WERI-Rb-1 (cell line): ENCODE results near the gene BMP10.

Experiments
- DNase-seq: peaks from one replicate; pipeline ENCODE4 v3.0.0-alpha.2; 2020
- H3K27ac ChIP-seq: fragments of 250-450 bp; sonication (Bioruptor Pico); 2 replicates; pipeline ENCODE4 v1.5.1; 2020; ENCODE audit warnings: mild to moderate bottlenecking, moderate library complexity
- H3K27me3 ChIP-seq: fragments of 250-450 bp; sonication (Bioruptor Pico); 2 replicates; pipeline ENCODE4 v1.5.1; 2021; ENCODE audit warnings: mild to moderate bottlenecking, low read depth, moderate library complexity; ENCODE audit not compliant: insufficient read depth, severe bottlenecking
- H3K36me3 ChIP-seq: fragments of 250-450 bp; sonication (Bioruptor Pico); 2 replicates; pipeline ENCODE4 v1.5.1; 2020; ENCODE audit warnings: mild to moderate bottlenecking, moderate library complexity
- H3K4me3 ChIP-seq: 2 replicates; pipeline ENCODE4 v1.5.1; 2011; ENCODE audit warnings: low read depth, mild to moderate bottlenecking, control low read depth, low read length
- H3K9me3 ChIP-seq: fragments of 250-450 bp; sonication (Bioruptor Pico); 2 replicates; pipeline ENCODE4 v1.5.1; 2021; ENCODE audit warnings: mild to moderate bottlenecking, moderate library complexity; ENCODE audit not compliant: severe bottlenecking
- CTCF ChIP-seq: IDR thresholded peaks from 2 replicates; pipeline ENCODE4 v1.5.1; 2011; ENCODE audit warnings: low read depth, mild to moderate bottlenecking, control low read depth, inconsistent platforms, low read length

Gene BMP10

GRCh38 chr2:68855550-68855949 is 15.6 kb downstream of the BMP10 start:
- no peaks in the 10 kb centered on the region for H3K9me3 ChIP-seq
- peaks cover 60% of the 10 kb centered on the region for H3K27me3 ChIP-seq
- no peaks in the 10 kb centered on the region for H3K36me3 ChIP-seq
- DNase-seq: no peak
- no peak overlapping the region for H3K4me3 ChIP-seq
- H3K27ac ChIP-seq: no peak overlapping the region
- TF ChIP-seq CTCF: no peak

GRCh38 chr2:68854476-68854875 is 16.7 kb downstream of the BMP10 start:
- no peaks in the 10 kb centered on the region for H3K9me3 ChIP-seq
- no peak overlapping the region for H3K4me3 ChIP-seq
- TF ChIP-seq CTCF: no peak
- no peak overlapping the region for H3K27ac ChIP-seq
- H3K36me3 ChIP-seq: no peaks in the 10 kb centered on the region
- peaks cover 65% of the 10 kb centered on the region for H3K27me3 ChIP-seq
- DNase-seq: no peak

GRCh38 chr2:68853915-68854314 is 17.3 kb downstream of the BMP10 start:
- no peak overlapping the region for H3K27ac ChIP-seq
- no peak overlapping the region for H3K4me3 ChIP-seq
- peaks cover 70% of the 10 kb centered on the region for H3K27me3 ChIP-seq
- DNase-seq: no peak
- TF ChIP-seq CTCF: no peak
- H3K9me3 ChIP-seq: no peaks in the 10 kb centered on the region
- H3K36me3 ChIP-seq: no peaks in the 10 kb centered on the region

- no peak for DNase-seq
- Histone ChIP-seq H3K27me3 (peaks cover 71% of the 10 kb centered on the region), H3K36me3 (no peaks in the 10 kb centered on the region), H3K9me3 (no peaks in the 10 kb centered on the region), H3K27ac (no peak overlapping the region), H3K4me3 (no peak overlapping the region)
- no peak for TF ChIP-seq CTCF
These were observed 18.2 kb downstream of the BMP10 start for GRCh38 chr2:68853035-68853434.

GRCh38 chr2:68850524-68850923 is 20.7 kb downstream of the BMP10 start:
- Histone ChIP-seq H3K4me3 (no peak overlapping the region), H3K27me3 (peaks cover 80% of the 10 kb centered on the region), H3K27ac (no peak overlapping the region), H3K36me3 (no peaks in the 10 kb centered on the region), H3K9me3 (no peaks in the 10 kb centered on the region)
- no peak for TF ChIP-seq CTCF
- no peak for DNase-seq

GRCh38 chr2:68849579-68850030 is 21.6 kb downstream of the BMP10 start:
- no peak for TF ChIP-seq CTCF
- H3K9me3 ChIP-seq: no peaks in the 10 kb centered on the region
- no peak overlapping the region for H3K27ac ChIP-seq
- H3K27me3 ChIP-seq: peaks cover 89% of the 10 kb centered on the region
- H3K36me3 ChIP-seq: no peaks in the 10 kb centered on the region
- DNase-seq: no peak
- H3K4me3 ChIP-seq: no peak overlapping the region
